NT2/D1 (cell line): ENCODE measurements around the gene DSCAM.

Experiments used
- YY1 ChIP-seq: IDR thresholded peaks from 2 replicates; pipeline ENCODE4 v1.6.1; 2011; ENCODE audit not compliant: insufficient read length, insufficient read depth
- ZNF274 ChIP-seq: IDR thresholded peaks from 2 replicates; pipeline ENCODE4 v1.6.1; 2011; ENCODE audit warnings: mild to moderate bottlenecking, low read depth, low read length

- no peak for TF ChIP-seq YY1
- TF ChIP-seq ZNF274 = no peak
Measured at GRCh38 chr21:39966786-39967185, 880.2 kb downstream of the DSCAM start.
